Epithelial cell of proximal tubule (primary cell): ENCODE results near the gene CORO2B. TPM values are rescaled to one million over a fixed set of nuclear protein-coding genes. Genes with fewer than 3 reads are reported as not detected.
A peak's percentile ranks its signal among the peaks of the same experiment; 100 is the strongest.

Source experiments
- DNase-seq: peaks from one replicate; pipeline ENCODE4 v3.0.0-alpha.2; 2011; ENCODE audit warnings: low read depth
- H3K4me3 ChIP-seq: 2 replicates; pipeline ENCODE4 v1.5.1; 2011; ENCODE audit warnings: low read depth, mild to moderate bottlenecking, low read length
- CTCF ChIP-seq: conservative IDR thresholded peaks from 2 replicates; pipeline ENCODE4 v1.5.1; 2012; ENCODE audit warnings: low read depth, mild to moderate bottlenecking, low read length
- total RNA-seq: library from RNA; depleted of rRNA; stranded (reverse); fragments of >200 nt; gene quantifications from 2 replicates; pipeline ENCODE4 v1.2.3, GENCODE V29; 2015

The CORO2B gene
- total RNA-seq, 1 donor from 2014 or later: 18.3 TPM

- no peak overlapping the region for H3K4me3 ChIP-seq
- TF ChIP-seq CTCF: peak; percentile 89
- no peak for DNase-seq
Measured at GRCh38 chr15:68550498-68551295, 28.1 kb upstream of the CORO2B start.

DNA sequence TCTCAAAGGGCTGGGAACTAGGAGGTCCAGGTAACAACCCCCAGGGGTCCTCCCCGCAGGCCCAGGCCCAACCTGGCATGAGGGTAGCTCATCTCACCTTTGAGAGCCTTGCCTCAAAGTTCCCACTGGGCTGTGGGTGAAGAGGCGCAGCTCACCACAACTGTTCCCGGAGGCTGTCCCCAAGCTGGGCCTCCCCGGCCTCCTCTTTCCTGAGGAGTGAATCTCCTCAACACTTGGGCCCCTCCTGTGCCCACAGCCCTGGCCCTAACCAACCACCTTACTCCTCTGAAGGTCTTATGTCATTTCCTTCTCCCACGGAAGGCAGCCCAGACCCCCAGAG lies 27.5 kb upstream of the CORO2B start:
- no peak for TF ChIP-seq CTCF
- no peak for DNase-seq

GRCh38 chr15:68552344-68552743 lies 26.4 kb upstream of the CORO2B start:
- no peak for DNase-seq
- no peak for TF ChIP-seq CTCF
- H3K4me3 ChIP-seq: no peak overlapping the region

More for the DNA sequence above, 27.5 kb upstream of the CORO2B start:
- H3K4me3 ChIP-seq: no peak overlapping the region

GRCh38 chr15:68552773-68553172 lies 26.0 kb upstream of the CORO2B start:
- no peak for TF ChIP-seq CTCF
- no peak overlapping the region for H3K4me3 ChIP-seq
- DNase-seq: no peak

GRCh38 chr15:68553314-68553993 lies 25.3 kb upstream of the CORO2B start:
- TF ChIP-seq CTCF: no peak
- no peak overlapping the region for H3K4me3 ChIP-seq
- DNase-seq: no peak

- peak; percentile 82 for TF ChIP-seq CTCF
- no peak for DNase-seq
- H3K4me3 ChIP-seq: no peak overlapping the region
Measured at GRCh38 chr15:68553994-68554720, 24.6 kb upstream of the CORO2B start.
